IMR-90 (cell line): Measurements from ENCODE around the gene TSPAN31. TPM values are rescaled to one million over a fixed set of nuclear protein-coding genes. Genes with fewer than 3 reads are reported as not detected.

Experiments
- ATAC-seq: fragments of 200-7000 bp; cut with Tn5 transposase; 2 replicates; pipeline ENCODE4 v1.9.1; 2020; ENCODE audit warnings: low read depth, mild to moderate bottlenecking, moderate library complexity
- BruUV-seq: library from RNA; stranded (reverse); fragments of 400-500 nt; replicated peaks from 2 replicates; lab custom pipeline; 2021; lab: Mats Ljungman, UMichigan
- CTCF ChIA-PET: fragments of 300-600 bp; formaldehyde crosslinking; extraction: SDS; loops from one replicate; lab custom pipeline; 2021; ENCODE audit warnings: antibody characterized with exemption; lab: Yijun Ruan, JAX
- POLR2A ChIA-PET: fragments of 300-600 bp; sonication (Branson Sonifier 250); formaldehyde crosslinking; loops from one replicate; lab custom pipeline; 2022; ENCODE audit warnings: antibody characterized with exemption; ENCODE audit not compliant: unreplicated experiment; lab: Charles Lee
- DNase-seq: peaks from one replicate; pipeline ENCODE4 v3.0.0; 2013
- H2AFZ ChIP-seq: replicated peaks from 2 replicates; pipeline ENCODE3; 2013; ENCODE audit warnings: low read length, mild to moderate bottlenecking; ENCODE audit not compliant: poor library complexity
- H2AK5ac ChIP-seq: 2 replicates; pipeline ENCODE4 v1.6.1; 2013; ENCODE audit warnings: low read depth, low read length, inconsistent platforms
- H2AK9ac ChIP-seq: replicated peaks from 2 replicates; pipeline ENCODE3; 2013; ENCODE audit warnings: mild to moderate bottlenecking, low read depth, low read length, moderate library complexity; ENCODE audit not compliant: poor library complexity
- H2BK120ac ChIP-seq: 2 replicates; pipeline ENCODE4 v1.6.1; 2013; ENCODE audit warnings: low read depth, low read length, inconsistent platforms
- H2BK15ac ChIP-seq: 3 replicates; pipeline ENCODE4 v1.6.1; 2013; ENCODE audit warnings: low read depth, low read length, inconsistent platforms
- H2BK20ac ChIP-seq: 2 replicates; pipeline ENCODE4 v1.6.1; 2013; ENCODE audit warnings: low read depth, mild to moderate bottlenecking, inconsistent platforms, low read length, moderate library complexity
- H2BK5ac ChIP-seq: 2 replicates; pipeline ENCODE4 v1.6.1; 2013; ENCODE audit warnings: mild to moderate bottlenecking, low read depth, low read length, inconsistent platforms; ENCODE audit not compliant: poor library complexity, severe bottlenecking
- H3K14ac ChIP-seq: replicated peaks from 2 replicates; pipeline ENCODE4 v1.6.1; 2013; ENCODE audit warnings: low read depth, low read length, inconsistent platforms
- H3K18ac ChIP-seq: 2 replicates; pipeline ENCODE4 v1.6.1; 2013; ENCODE audit warnings: low read depth, low read length, control low read depth
- H3K23ac ChIP-seq: 2 replicates; pipeline ENCODE4 v1.6.1; 2013; ENCODE audit warnings: low read depth, low read length, inconsistent platforms
- H3K27ac ChIP-seq: 2 replicates; pipeline ENCODE4 v1.5.1; 2013; ENCODE audit warnings: mild to moderate bottlenecking, control low read depth, low read length; ENCODE audit not compliant: insufficient read depth
- H3K27me3 ChIP-seq: 2 replicates; pipeline ENCODE4 v1.6.1; 2013; ENCODE audit warnings: low read length; ENCODE audit not compliant: control insufficient read depth, insufficient read depth
- H3K36me3 ChIP-seq: 2 replicates; pipeline ENCODE4 v1.6.1; 2013; ENCODE audit warnings: low read length, mixed read lengths; ENCODE audit not compliant: control insufficient read depth, insufficient read depth
- H3K4ac ChIP-seq: 2 replicates; pipeline ENCODE4 v1.6.1; 2013; ENCODE audit warnings: low read depth, low read length, inconsistent platforms
- H3K4me1 ChIP-seq: 2 replicates; pipeline ENCODE4 v1.6.1; 2013; ENCODE audit warnings: low read length, mixed read lengths; ENCODE audit not compliant: control insufficient read depth, insufficient read depth
- H3K4me2 ChIP-seq: 2 replicates; pipeline ENCODE4 v1.6.1; 2013; ENCODE audit warnings: low read depth, mild to moderate bottlenecking, control low read depth, low read length, moderate library complexity
- H3K4me3 ChIP-seq: 2 replicates; pipeline ENCODE4 v1.5.1; 2013; ENCODE audit warnings: low read depth, mild to moderate bottlenecking, control low read depth, low read length, moderate library complexity; ENCODE audit not compliant: insufficient read depth
- H3K56ac ChIP-seq: 2 replicates; pipeline ENCODE4 v1.6.1; 2013; ENCODE audit warnings: low read length, inconsistent platforms; ENCODE audit not compliant: insufficient read depth; ENCODE audit errors: extremely low read depth
- H3K79me1 ChIP-seq, 2 experiments: 2 replicates each; pipeline ENCODE4 v1.6.1; 2013; ENCODE audit warnings: low read length in 2 of 2, inconsistent platforms in 1 of 2, low read depth in 1 of 2
- H3K9ac ChIP-seq: 2 replicates; pipeline ENCODE4 v1.6.1; 2013; ENCODE audit warnings: low read depth, low read length, control low read depth
- H3K9me1 ChIP-seq: 2 replicates; pipeline ENCODE4 v1.6.1; 2013; ENCODE audit warnings: low read length, inconsistent platforms; ENCODE audit not compliant: insufficient read depth
- H3K9me3 ChIP-seq: 2 replicates; pipeline ENCODE4 v1.6.1; 2013; ENCODE audit warnings: low read length; ENCODE audit not compliant: control insufficient read depth, insufficient read depth
- H4K20me1 ChIP-seq: 2 replicates; pipeline ENCODE4 v1.6.1; 2013; ENCODE audit warnings: low read length, inconsistent platforms; ENCODE audit not compliant: insufficient read depth
- H4K5ac ChIP-seq: 2 replicates; pipeline ENCODE4 v1.6.1; 2013; ENCODE audit warnings: mild to moderate bottlenecking, low read depth, low read length, control low read depth
- H4K8ac ChIP-seq, 2 experiments: 2 replicates each; pipeline ENCODE4 v1.6.1; 2013; ENCODE audit warnings: low read depth in 2 of 2, low read length in 2 of 2, control low read depth in 1 of 2, inconsistent platforms in 1 of 2
- H4K91ac ChIP-seq: 2 replicates; pipeline ENCODE4 v1.6.1; 2013; ENCODE audit warnings: low read depth, low read length, inconsistent platforms; ENCODE audit not compliant: insufficient read depth
- POLR2A ChIP-seq: IDR thresholded peaks from 2 replicates; pipeline ENCODE4 v1.6.1; 2012; ENCODE audit warnings: mild to moderate bottlenecking, low read depth, low read length
- WGBS, 2 experiments: methylation state at CpG; one replicate each; pipeline versions ENCODE4 v1.1.5 to v1.1.7; 2013; ENCODE audit warnings: missing lambda C conversion rate in 2 of 2; ENCODE audit not compliant: insufficient read length in 1 of 2; ENCODE audit errors: extremely low coverage in 2 of 2; 5-methylcytosine and 5-hydroxymethylcytosine counted together
- dilution Hi-C: fragments of 300-500 bp; cut with HindIII; formaldehyde crosslinking; loops from one replicate; pipeline ENCODE4 v1.14.3; 2018; ENCODE audit warnings: low sequenced_read_pairs; ENCODE audit not compliant: unreplicated experiment
- in situ Hi-C: fragments of 300-500 bp; cut with MboI; formaldehyde crosslinking; loops from 3 replicates; pipeline ENCODE4 v1.14.3; 2019; ENCODE audit warnings: low sequenced_read_pairs, inconsistent platforms, mixed read lengths
- intact Hi-C: fragments of 100-400 bp; cut with micrococcal nuclease; formaldehyde crosslinking; loops from 2 replicates; pipeline ENCODE4 v1.10.0; 2022
- polyA plus RNA-seq, 3 experiments: library from polyadenylated mRNA; depleted of rRNA; stranded (reverse); fragments of >200 nt; gene quantifications; 2 replicates each; pipeline ENCODE4 v1.2.3, GENCODE V29; 2012; ENCODE audit warnings: low replicate concordance in 1 of 3
- total RNA-seq: library from RNA; depleted of rRNA; stranded (reverse); fragments of >200 nt; gene quantifications from 2 replicates; pipeline ENCODE4 v1.2.3, GENCODE V29; 2012

Gene TSPAN31
- total and polyA plus RNA-seq, 2 of the 4 experiments (the other 2 are of a cell fraction): 12.3 to 71.2 TPM

DNA sequence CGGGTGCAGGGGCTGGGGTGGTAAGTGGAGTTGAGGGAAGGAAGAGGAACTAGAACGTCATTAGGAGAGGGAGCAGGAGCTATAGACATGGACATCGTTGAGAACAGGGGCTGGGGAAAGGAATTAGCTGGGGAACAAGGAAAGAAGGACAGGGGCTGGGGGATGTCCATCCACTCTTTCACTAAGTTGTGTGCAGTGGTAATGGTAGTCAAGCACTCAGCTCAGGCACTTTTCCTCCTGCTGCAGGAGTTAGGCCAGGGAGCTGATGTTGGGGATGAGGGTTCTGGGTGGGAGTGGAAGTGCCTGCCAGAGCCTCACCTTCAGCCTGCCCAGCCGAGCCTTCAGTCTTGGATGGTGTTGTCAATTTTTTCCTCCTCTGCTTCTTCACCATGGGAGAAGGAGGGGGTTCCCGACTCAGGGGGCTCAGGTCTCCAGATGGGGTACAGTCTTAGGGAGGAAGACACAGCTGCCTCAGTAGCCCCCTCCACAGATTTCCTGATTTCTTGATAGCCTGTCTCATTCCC is 15.5 kb upstream of the TSPAN31 start:
- ChIA-PET CTCF (no interaction called here), POLR2A (no interaction called here)
- Histone ChIP-seq H3K9me1 (0 out of 2 replicates have a peak, but pooled peaks cover 6% of the 10 kb centered on the region), H3K56ac (no peak overlapping the region), H3K79me1 (peaks cover 0 to 17% of the 10 kb centered on the region in 2 experiments; a peak in 1 of 4 replicates), H2BK20ac (no peak overlapping the region), H3K4me3 (no peak overlapping the region), H3K23ac (no peak overlapping the region), H2BK15ac (no peak overlapping the region), H4K5ac (no peak overlapping the region), H2AK5ac (no peak overlapping the region), H2BK5ac (no peak overlapping the region), H2AK9ac (no peak overlapping the region), H2BK120ac (no peak overlapping the region), H3K18ac (no peak overlapping the region), H3K4me1 (0 out of 2 replicates have a peak, but pooled peaks cover 4% of the 10 kb centered on the region), H3K4ac (no peak overlapping the region), H3K9me3 (no peaks in the 10 kb centered on the region), H2AFZ (no peak overlapping the region), H3K9ac (no peak overlapping the region), H4K8ac (no peak overlapping the region), H3K14ac (no peak overlapping the region), H3K27ac (no peak overlapping the region), H3K4me2 (no peak overlapping the region), H3K36me3 (peaks cover 6% of the 10 kb centered on the region; the same call in 1 of the 2 replicates), H3K27me3 (peaks cover 33% of the 10 kb centered on the region), H4K91ac (no peak overlapping the region), H4K20me1 (peaks cover 16% of the 10 kb centered on the region; the same call in 1 of the 2 replicates)
- no TSS peak for BruUV-seq
- WGBS, 2 experiments: 43% methylated on average over 2 of the region's 5 CpGs; no CpG with 5 or more reads in 1 of the 2 experiments
- dilution Hi-C loops: no loop called here
- DNase-seq: no peak
- no peak for TF ChIP-seq POLR2A
- ATAC-seq: no peak
- in situ Hi-C loops: no loop called here
- intact Hi-C loops: no loop called here
